Naive thymus-derived CD4-positive, alpha-beta T cell (primary cell): ENCODE measurements around the gene ZNF106. TPM values are rescaled to one million over a fixed set of nuclear protein-coding genes. Genes with fewer than 3 reads are reported as not detected.

ENCODE experiments used
- ATAC-seq: fragments of 150-1000 bp; cut with Tn5 transposase; 2 replicates; pipeline ENCODE4 v1.10.0; 2021; ENCODE audit warnings: mild to moderate bottlenecking, moderate library complexity
- CTCF ChIA-PET: fragments of 350-600 bp; sonication (Branson Sonifier 250); formaldehyde crosslinking; loops from one replicate; lab custom pipeline; 2021; ENCODE audit warnings: antibody characterized with exemption; lab: Charles Lee
- POLR2A ChIA-PET: fragments of 350-600 bp; sonication (Branson Sonifier 250); formaldehyde crosslinking; loops from one replicate; lab custom pipeline; 2021; ENCODE audit warnings: antibody characterized with exemption, inconsistent platforms; lab: Charles Lee
- DNase-seq, 9 donors: peaks; one replicate each; pipeline versions ENCODE4 v3.0.0 to v3.0.0-alpha.2; 2020 to 2022; ENCODE audit warnings: mixed read lengths in 1 of 9
- H3K27ac ChIP-seq: one replicate; pipeline ENCODE4 v1.7.0; 2013; ENCODE audit warnings: mild to moderate bottlenecking, low read depth, low read length, moderate library complexity
- H3K27me3 ChIP-seq, 2 donors: one replicate each; pipeline ENCODE4 v1.7.0; 2013; ENCODE audit warnings: low read length in 2 of 2, mild to moderate bottlenecking in 2 of 2, moderate library complexity in 2 of 2; ENCODE audit not compliant: control insufficient read depth in 2 of 2, insufficient read depth in 2 of 2
- H3K36me3 ChIP-seq, 3 experiments: 1 replicate in 2 of 3; 2 replicates in 1 of 3; pipeline ENCODE4 v1.7.0; 2013; ENCODE audit warnings: low read length in 3 of 3, mild to moderate bottlenecking in 3 of 3, moderate library complexity in 1 of 3; ENCODE audit not compliant: insufficient read depth in 3 of 3, control insufficient read depth in 2 of 3
- H3K4me1 ChIP-seq, 2 donors: one replicate each; pipeline ENCODE4 v1.7.0; 2013; ENCODE audit warnings: low read length in 2 of 2, mild to moderate bottlenecking in 2 of 2, moderate library complexity in 1 of 2; ENCODE audit not compliant: control insufficient read depth in 2 of 2, insufficient read depth in 2 of 2
- H3K4me3 ChIP-seq: 2 replicates; pipeline ENCODE4 v1.7.0; 2013; ENCODE audit warnings: mild to moderate bottlenecking, low read length
- H3K9me3 ChIP-seq, 3 experiments: 1 replicate in 2 of 3; 2 replicates in 1 of 3; pipeline ENCODE4 v1.7.0; 2013; ENCODE audit warnings: low read length in 3 of 3; ENCODE audit not compliant: control insufficient read depth in 2 of 3
- H3K27ac Mint-ChIP-seq, 9 donors: one replicate each; pipeline ENCODE4 v1.8.0; 2020 to 2022; ENCODE audit warnings: mixed read lengths in 9 of 9, mild to moderate bottlenecking in 8 of 9, moderate library complexity in 5 of 9, inconsistent platforms in 2 of 9
- H3K27me3 Mint-ChIP-seq, 5 donors: one replicate each; pipeline ENCODE4 v1.8.0; 2021 to 2022; ENCODE audit warnings: mixed read lengths in 5 of 5, mild to moderate bottlenecking in 1 of 5
- H3K36me3 Mint-ChIP-seq, 5 donors: one replicate each; pipeline ENCODE4 v1.8.0; 2020 to 2022; ENCODE audit warnings: mixed read lengths in 5 of 5, mild to moderate bottlenecking in 3 of 5, inconsistent platforms in 1 of 5
- H3K4me1 Mint-ChIP-seq, 7 donors: one replicate each; pipeline ENCODE4 v1.8.0; 2020 to 2022; ENCODE audit warnings: mixed read lengths in 7 of 7, mild to moderate bottlenecking in 3 of 7, inconsistent platforms in 1 of 7
- H3K4me3 Mint-ChIP-seq, 10 donors: one replicate each; pipeline ENCODE4 v1.8.0; 2020 to 2022; ENCODE audit warnings: mild to moderate bottlenecking in 10 of 10, mixed read lengths in 10 of 10, moderate library complexity in 6 of 10, inconsistent platforms in 2 of 10
- H3K9me3 Mint-ChIP-seq, 11 donors: one replicate each; pipeline ENCODE4 v1.8.0; 2020 to 2022; ENCODE audit warnings: mixed read lengths in 11 of 11, mild to moderate bottlenecking in 4 of 11, inconsistent platforms in 1 of 11, moderate library complexity in 1 of 11
- intact Hi-C, 2 donors: fragments of 100-400 bp; cut with micrococcal nuclease; formaldehyde crosslinking; loops; one replicate each; pipeline ENCODE4 v1.15.1; 2023
- polyA plus RNA-seq, 2 donors: library from polyadenylated mRNA; unstranded; fragments of 300-500 nt; fragmentation: Illumina TruSeq; gene quantifications; one replicate each; pipeline ENCODE4 v1.2.3, GENCODE V29; 2021
- total RNA-seq, 6 experiments: library from RNA in 5 of 6; stranded (reverse) in 5 of 6; gene quantifications; 1 replicate in 5 of 6; 2 replicates in 1 of 6; pipeline ENCODE4 v1.2.3 and lab custom pipeline; 2021 to 2026

The ZNF106 gene
- total and polyA plus RNA-seq, 7 experiments from 2014 or later: 32.4 to 54.3 (median 43.2) TPM

DNA sequence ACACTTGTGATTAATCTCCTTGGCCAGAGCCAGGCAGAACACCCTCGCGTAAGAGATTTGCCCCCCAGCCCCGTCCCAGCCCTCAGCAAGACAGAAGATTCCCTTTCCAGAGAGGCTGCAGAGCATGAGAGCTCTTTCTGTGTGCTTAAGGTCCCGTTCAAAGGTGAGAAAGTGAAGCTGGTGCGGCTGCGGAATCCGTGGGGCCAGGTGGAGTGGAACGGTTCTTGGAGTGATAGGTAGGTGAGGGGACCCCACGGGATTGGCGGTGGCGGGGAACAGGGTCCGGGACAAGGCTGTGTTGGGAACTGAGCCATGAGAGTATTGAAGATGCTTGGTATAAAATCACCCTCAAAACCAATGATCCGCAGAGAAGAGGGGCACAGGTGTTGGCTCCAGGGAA lies 96.8 kb downstream of the ZNF106 start:
- POLR2A ChIA-PET: no interaction called here
- intact Hi-C loops: no loop called here

GRCh38 chr15:42392309-42393024 lies 98.5 kb downstream of the ZNF106 start:
- Histone ChIP-seq H3K9me3 (no peaks in the 10 kb centered on the region), H3K27ac (no peak overlapping the region), H3K4me3 (no peak overlapping the region), H3K36me3 (no peaks in the 10 kb centered on the region), H3K4me1 (no peaks in the 10 kb centered on the region), H3K27me3 (no peaks in the 10 kb centered on the region)
- intact Hi-C loops: no loop called here
- ATAC-seq (no peak), DNase-seq (no peak)
- Mint-ChIP-seq H3K9me3 (no peaks in the 10 kb centered on the region), H3K36me3 (peaks cover 0 to 9% (median 0%) of the 10 kb centered on the region in 5 donors), H3K27me3 (no peaks in the 10 kb centered on the region), H3K27ac (no peak overlapping the region), H3K4me3 (no peak overlapping the region), H3K4me1 (peaks cover 0 to 4% (median 0%) of the 10 kb centered on the region in 7 donors)
- ChIA-PET CTCF (no interaction called here), POLR2A (no interaction called here)

More for the DNA sequence above, 96.8 kb downstream of the ZNF106 start:
- H3K27ac ChIP-seq: no peak overlapping the region
- CTCF ChIA-PET: no interaction called here
- Mint-ChIP-seq H3K27ac (no peak overlapping the region), H3K4me1 (no peaks in the 10 kb centered on the region), H3K4me3 (no peak overlapping the region), H3K36me3 (peaks cover 0 to 4% (median 2%) of the 10 kb centered on the region in 5 donors), H3K9me3 (no peaks in the 10 kb centered on the region), H3K27me3 (no peaks in the 10 kb centered on the region)
- DNase-seq: no peak
- no peak for ATAC-seq
- H3K27me3 ChIP-seq: no peaks in the 10 kb centered on the region
- no peaks in the 10 kb centered on the region for H3K4me1 ChIP-seq
- H3K36me3 ChIP-seq: peaks cover 0 to under 1% (median 0%) of the 10 kb centered on the region in 3 experiments
- H3K4me3 ChIP-seq: no peak overlapping the region
- H3K9me3 ChIP-seq: no peaks in the 10 kb centered on the region

GRCh38 chr15:42387603-42388002 lies 103.3 kb downstream of the ZNF106 start:
- no peaks in the 10 kb centered on the region for H3K9me3 ChIP-seq
- no peak overlapping the region for H3K4me3 ChIP-seq
- no peak overlapping the region for H3K4me3 Mint-ChIP-seq
- intact Hi-C loops: no loop called here
- H3K4me1 ChIP-seq: no peaks in the 10 kb centered on the region
- peaks cover 0 to 4% (median 0%) of the 10 kb centered on the region in 3 experiments for H3K36me3 ChIP-seq
- no peaks in the 10 kb centered on the region for H3K9me3 Mint-ChIP-seq
- ChIA-PET POLR2A (no interaction called here), CTCF (no interaction called here)
- H3K27ac Mint-ChIP-seq: no peak overlapping the region
- no peak overlapping the region for H3K27ac ChIP-seq
- H3K27me3 Mint-ChIP-seq: no peaks in the 10 kb centered on the region
- no peak for ATAC-seq
- no peak for DNase-seq
- H3K36me3 Mint-ChIP-seq: peaks cover 0 to 24% (median 8%) of the 10 kb centered on the region in 5 donors
- no peaks in the 10 kb centered on the region for H3K27me3 ChIP-seq
- peaks cover 0 to 4% (median 0%) of the 10 kb centered on the region in 7 donors for H3K4me1 Mint-ChIP-seq

DNA sequence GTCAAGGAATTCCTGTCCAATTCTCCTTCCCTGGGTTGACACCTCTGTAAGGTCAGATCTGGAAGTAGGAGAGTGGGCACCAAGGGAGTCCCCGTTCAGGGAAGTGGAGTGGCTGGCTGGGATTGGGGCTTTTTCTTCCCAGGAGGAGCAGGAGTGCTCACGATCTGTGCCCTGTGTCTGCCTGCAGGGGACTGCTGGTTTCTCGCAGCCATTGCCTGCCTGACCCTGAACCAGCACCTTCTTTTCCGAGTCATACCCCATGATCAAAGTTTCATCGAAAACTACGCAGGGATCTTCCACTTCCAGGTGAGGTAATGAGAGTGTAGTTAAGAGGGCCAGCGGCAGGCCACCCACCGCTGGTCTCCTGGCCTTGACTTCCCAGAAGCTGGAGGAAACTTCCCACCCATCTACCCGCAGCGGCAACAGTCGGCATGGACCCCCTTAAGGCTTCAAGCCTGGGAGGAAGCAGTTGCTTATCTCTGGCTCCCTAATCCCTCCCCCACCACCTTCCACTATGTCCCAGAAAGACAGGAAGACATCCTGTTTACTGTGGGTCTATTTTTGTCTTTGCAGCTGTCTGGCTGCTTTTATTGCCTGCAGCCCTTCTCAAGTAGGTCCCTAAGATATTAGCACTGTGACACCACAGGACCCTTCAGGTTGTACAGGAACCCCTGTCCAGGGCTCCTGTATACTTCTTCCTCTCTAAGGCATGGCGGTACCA lies 104.8 kb downstream of the ZNF106 start:
- H3K36me3 ChIP-seq: peaks cover 0 to 4% (median 0%) of the 10 kb centered on the region in 3 experiments
- Mint-ChIP-seq H3K27me3 (no peaks in the 10 kb centered on the region), H3K4me1 (peaks cover 0 to 4% (median 0%) of the 10 kb centered on the region in 7 donors), H3K36me3 (peaks cover 0 to 26% (median 8%) of the 10 kb centered on the region in 5 donors), H3K4me3 (no peak overlapping the region), H3K27ac (no peak overlapping the region), H3K9me3 (no peaks in the 10 kb centered on the region)
- H3K27me3 ChIP-seq: no peaks in the 10 kb centered on the region
- H3K4me3 ChIP-seq: no peak overlapping the region
- CTCF ChIA-PET: no interaction called here
- intact Hi-C loops: no loop called here
- no peak for ATAC-seq
- H3K27ac ChIP-seq: no peak overlapping the region
- H3K9me3 ChIP-seq: no peaks in the 10 kb centered on the region
- H3K4me1 ChIP-seq: no peaks in the 10 kb centered on the region
- no peak for DNase-seq
- POLR2A ChIA-PET: no interaction called here

DNA sequence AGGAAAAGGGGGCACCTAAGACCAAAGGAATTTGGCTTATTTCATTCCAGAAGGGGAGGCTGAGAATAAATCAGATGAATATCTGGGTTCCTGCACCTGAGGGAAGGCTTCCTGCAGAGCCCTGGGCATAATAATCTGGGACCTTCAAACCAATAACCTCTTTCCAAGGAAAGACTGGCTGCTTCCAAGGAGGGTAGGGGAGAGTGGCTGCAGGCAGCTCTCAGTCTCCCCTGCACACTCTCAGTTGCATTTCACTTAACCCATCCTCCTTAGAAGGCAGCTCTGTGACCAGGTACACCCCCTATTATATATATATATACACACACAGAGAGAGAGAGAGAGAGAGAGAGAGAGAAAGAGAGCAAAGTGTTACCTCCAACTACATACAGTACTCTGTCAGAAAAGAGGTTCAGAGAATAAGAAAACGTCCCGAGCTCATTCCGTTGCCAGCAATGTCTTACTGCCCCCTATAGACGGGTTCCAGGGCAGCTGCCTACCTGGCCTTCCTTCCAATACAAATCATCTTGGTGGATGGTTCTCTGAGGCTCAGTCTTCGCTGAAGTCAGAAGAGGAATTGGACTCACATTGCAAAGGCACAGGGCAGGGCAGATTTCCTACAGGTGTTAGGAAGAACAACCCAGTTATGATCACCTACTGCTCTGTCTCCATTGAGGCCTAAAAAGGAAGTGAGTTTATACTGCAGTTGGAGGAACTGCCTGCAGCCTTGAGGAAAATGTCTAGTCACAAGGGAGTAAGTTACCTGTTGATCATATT lies 105.5 kb downstream of the ZNF106 start:
- no peaks in the 10 kb centered on the region for H3K27me3 Mint-ChIP-seq
- ATAC-seq (peak; percentile 57), DNase-seq (no peak)
- H3K9me3 ChIP-seq: no peaks in the 10 kb centered on the region
- no peak overlapping the region for H3K4me3 Mint-ChIP-seq
- CTCF ChIA-PET: no interaction called here
- peaks cover 0 to 4% (median 0%) of the 10 kb centered on the region in 3 experiments for H3K36me3 ChIP-seq
- H3K4me3 ChIP-seq: no peak overlapping the region
- POLR2A ChIA-PET: interaction anchor here (0.6 kb wide), 1 partner anchor 68 kb away, joined by 3 read pairs; no protein-coding TSS in a partner anchor
- H3K9me3 Mint-ChIP-seq: no peaks in the 10 kb centered on the region
- peaks cover 0 to 26% (median 8%) of the 10 kb centered on the region in 5 donors for H3K36me3 Mint-ChIP-seq
- no peak overlapping the region for H3K27ac Mint-ChIP-seq
- H3K27me3 ChIP-seq: no peaks in the 10 kb centered on the region
- intact Hi-C loops: no loop called here
- H3K4me1 Mint-ChIP-seq: peaks cover 0 to 4% (median 0%) of the 10 kb centered on the region in 7 donors
- H3K27ac ChIP-seq: no peak overlapping the region
- no peaks in the 10 kb centered on the region for H3K4me1 ChIP-seq

DNA sequence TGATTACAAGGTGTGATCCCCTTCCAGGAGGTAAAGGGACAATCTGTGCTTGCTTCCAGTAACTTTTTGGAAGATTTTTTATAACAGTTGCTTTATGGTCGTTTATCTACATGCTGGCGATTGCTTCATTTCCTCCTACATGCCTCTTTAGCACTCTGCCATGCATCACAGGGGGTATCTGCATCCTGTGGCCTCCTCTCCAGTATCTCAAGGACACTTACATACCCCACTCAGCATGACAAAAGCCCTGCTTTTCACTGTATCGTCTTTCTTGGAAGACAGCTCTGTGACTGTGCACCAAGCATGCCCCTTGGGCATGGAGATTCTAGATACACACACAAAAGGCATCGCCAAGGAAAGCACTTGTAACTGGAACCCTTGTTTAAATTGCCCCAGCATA lies 106.3 kb downstream of the ZNF106 start:
- Mint-ChIP-seq H3K4me1 (peaks cover 0 to 4% (median 0%) of the 10 kb centered on the region in 7 donors), H3K36me3 (peaks cover 0 to 26% (median 10%) of the 10 kb centered on the region in 5 donors), H3K27ac (no peak overlapping the region), H3K9me3 (peaks cover 0 to 2% (median under 1%) of the 10 kb centered on the region in 11 donors), H3K4me3 (no peak overlapping the region), H3K27me3 (no peaks in the 10 kb centered on the region)
- Histone ChIP-seq H3K4me1 (no peaks in the 10 kb centered on the region), H3K27ac (no peak overlapping the region), H3K4me3 (no peak overlapping the region), H3K27me3 (no peaks in the 10 kb centered on the region), H3K9me3 (no peaks in the 10 kb centered on the region), H3K36me3 (peaks cover 0 to 4% (median 0%) of the 10 kb centered on the region in 3 experiments)
- intact Hi-C loops: no loop called here
- ChIA-PET CTCF (no interaction called here), POLR2A (interaction anchor here (0.6 kb wide), 1 partner anchor 69 kb away, joined by 3 read pairs; no protein-coding TSS in a partner anchor)
- no peak for DNase-seq
- no peak for ATAC-seq
